GM21737 (cell line): ENCODE results near the gene LMOD1.
A peak's percentile ranks its signal among the peaks of the same experiment; 100 is the strongest.
"Not testable (repeated sequence)": the region's sequence is repeated elsewhere in the genome, so short reads cannot be mapped to it uniquely, and the experiment has no call there.

Experiments
- ATAC-seq: cut with Tn5 transposase; IDR thresholded peaks from one replicate; pipeline ENCODE4 v1.9.1; 2021; ENCODE audit warnings: mild to moderate bottlenecking, moderate library complexity; ENCODE audit not compliant: unreplicated experiment

Gene LMOD1

GRCh38 chr1:201946224-201946908 lies at the start of gene LMOD1:
Gene LMOD1, minus strand, starts transcription at chr1:201946548. Its CDS starts 208 bp downstream, at chr1:201946340.
- no peak for ATAC-seq

GRCh38 chr1:201990427-201990826 lies 44.1 kb upstream of the LMOD1 start:
- ATAC-seq = no peak

- ATAC-seq = no peak
Observed at GRCh38 chr1:201989354-201990128, 43.2 kb upstream of the LMOD1 start.

GRCh38 chr1:201988601-201989000 lies 42.3 kb upstream of the LMOD1 start:
- no peak for ATAC-seq

- ATAC-seq = no peak
Observed at GRCh38 chr1:201985355-201985754, 39.0 kb upstream of the LMOD1 start.

- no peak for ATAC-seq
Observed at GRCh38 chr1:201984446-201984845, 38.1 kb upstream of the LMOD1 start.

- ATAC-seq = no peak
Observed at GRCh38 chr1:201983380-201983805, 37.0 kb upstream of the LMOD1 start.

- peak; percentile 45 for ATAC-seq
Observed at GRCh38 chr1:201982623-201983379, 36.5 kb upstream of the LMOD1 start, which contains the start of gene RNPEP. Gene RNPEP, plus strand, starts transcription at chr1:201982648. Its CDS starts 19 bp downstream, at chr1:201982667.

- ATAC-seq = peak; percentile 93
Observed at GRCh38 chr1:201982082-201982622, 35.8 kb upstream of the LMOD1 start.

GRCh38 chr1:201970334-201971159 lies 24.2 kb upstream of the LMOD1 start:
- no peak for ATAC-seq

- ATAC-seq = no peak
Observed at GRCh38 chr1:201968202-201968925, 22.0 kb upstream of the LMOD1 start.

- no peak for ATAC-seq
Observed at GRCh38 chr1:201966171-201966570, 19.8 kb upstream of the LMOD1 start.

- no peak for ATAC-seq
Observed at GRCh38 chr1:201964261-201964660, 17.9 kb upstream of the LMOD1 start.

GRCh38 chr1:201962382-201962781 lies 16.0 kb upstream of the LMOD1 start:
- not testable (repeated sequence) for ATAC-seq

GRCh38 chr1:201958348-201958747 lies 12.0 kb upstream of the LMOD1 start:
- ATAC-seq = no peak

- ATAC-seq = peak; percentile 30
Observed at GRCh38 chr1:201955729-201956143, 9.4 kb upstream of the LMOD1 start.

- ATAC-seq = peak; percentile 99
Observed at GRCh38 chr1:201955009-201955728, 8.8 kb upstream of the LMOD1 start, which contains the start of gene TIMM17A. Gene TIMM17A, plus strand, starts transcription at chr1:201955503. Its CDS starts 24 bp downstream, at chr1:201955527.

GRCh38 chr1:201954263-201955008 lies 8.1 kb upstream of the LMOD1 start:
- ATAC-seq = no peak
